AG09309 (cell line): ENCODE results near the gene MBNL3.
"Not testable (repeated sequence)": the region's sequence is repeated elsewhere in the genome, so short reads cannot be mapped to it uniquely, and the experiment has no call there.

Experiments
- DNase-seq: peaks from one replicate; pipeline ENCODE4 v3.0.0-alpha.2; 2010; ENCODE audit warnings: low read depth
- H3K4me3 ChIP-seq: 2 replicates; pipeline ENCODE4 v1.5.1; 2011; ENCODE audit warnings: mild to moderate bottlenecking, low read depth, low read length, moderate library complexity; ENCODE audit not compliant: control insufficient read depth
- TF ChIP-seq, protein P1 (sequence below): IDR thresholded peaks from 2 replicates; pipeline ENCODE4 v1.5.1; 2011; ENCODE audit warnings: mild to moderate bottlenecking, low read depth, low read length, inconsistent platforms; ENCODE audit not compliant: insufficient read depth, control insufficient read depth; ENCODE audit errors: missing control alignments

Gene MBNL3

DNA sequence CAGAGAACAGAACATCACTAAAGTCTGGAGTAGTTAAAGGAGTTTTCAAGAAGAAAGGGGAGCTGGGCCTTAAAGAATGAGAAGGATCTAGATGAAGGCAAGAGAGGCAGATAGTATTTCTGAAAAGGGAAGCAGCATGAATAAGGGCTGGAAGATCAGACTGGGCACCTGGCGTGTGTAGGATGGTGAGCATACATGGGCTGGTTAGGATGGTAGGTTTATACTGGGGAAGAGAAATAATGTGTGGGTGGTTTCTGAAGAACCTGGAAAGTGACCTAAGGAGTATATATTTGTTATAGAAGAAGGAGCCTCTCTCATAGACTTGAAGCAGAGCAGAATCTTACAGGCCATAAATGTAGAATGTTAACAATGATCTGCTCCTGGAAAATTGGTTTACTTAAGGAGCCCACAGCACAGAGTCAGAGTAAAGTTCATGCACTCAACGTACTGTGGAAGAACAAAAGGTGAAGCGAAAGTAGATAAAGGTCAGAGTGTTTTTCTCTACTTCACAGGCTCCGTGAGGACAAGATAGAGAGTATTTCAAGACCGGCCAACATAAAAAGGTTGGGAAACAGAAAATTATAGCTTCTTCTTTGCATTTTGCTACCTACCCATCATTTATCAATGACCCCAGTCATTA is 35.8 kb downstream of the MBNL3 start:
- H3K4me3 ChIP-seq, result no peak overlapping the region
- DNase-seq, result no peak
- TF ChIP-seq, protein P1, sequence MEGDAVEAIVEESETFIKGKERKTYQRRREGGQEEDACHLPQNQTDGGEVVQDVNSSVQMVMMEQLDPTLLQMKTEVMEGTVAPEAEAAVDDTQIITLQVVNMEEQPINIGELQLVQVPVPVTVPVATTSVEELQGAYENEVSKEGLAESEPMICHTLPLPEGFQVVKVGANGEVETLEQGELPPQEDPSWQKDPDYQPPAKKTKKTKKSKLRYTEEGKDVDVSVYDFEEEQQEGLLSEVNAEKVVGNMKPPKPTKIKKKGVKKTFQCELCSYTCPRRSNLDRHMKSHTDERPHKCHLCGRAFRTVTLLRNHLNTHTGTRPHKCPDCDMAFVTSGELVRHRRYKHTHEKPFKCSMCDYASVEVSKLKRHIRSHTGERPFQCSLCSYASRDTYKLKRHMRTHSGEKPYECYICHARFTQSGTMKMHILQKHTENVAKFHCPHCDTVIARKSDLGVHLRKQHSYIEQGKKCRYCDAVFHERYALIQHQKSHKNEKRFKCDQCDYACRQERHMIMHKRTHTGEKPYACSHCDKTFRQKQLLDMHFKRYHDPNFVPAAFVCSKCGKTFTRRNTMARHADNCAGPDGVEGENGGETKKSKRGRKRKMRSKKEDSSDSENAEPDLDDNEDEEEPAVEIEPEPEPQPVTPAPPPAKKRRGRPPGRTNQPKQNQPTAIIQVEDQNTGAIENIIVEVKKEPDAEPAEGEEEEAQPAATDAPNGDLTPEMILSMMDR, result no peak

DNA sequence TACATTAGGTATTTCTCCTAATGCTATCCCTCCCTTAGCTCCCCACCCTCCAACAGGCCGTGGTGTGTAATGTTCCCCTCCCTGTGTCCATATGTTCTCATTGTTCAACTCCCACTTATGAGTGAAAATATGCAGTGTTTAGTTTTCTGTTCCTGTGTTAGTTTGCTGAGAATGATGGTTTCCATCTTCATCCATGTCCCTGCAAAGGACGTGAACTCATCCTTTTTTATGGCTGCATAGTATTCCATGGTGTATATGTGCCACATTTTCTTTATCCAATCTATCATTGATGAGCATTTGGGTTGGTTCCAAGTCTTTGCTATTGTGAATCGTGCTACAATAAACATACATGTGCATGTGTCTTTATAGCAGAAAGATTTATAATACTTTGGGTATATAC is 42.9 kb downstream of the MBNL3 start:
- not testable (repeated sequence) for DNase-seq, H3K4me3 ChIP-seq

DNA sequence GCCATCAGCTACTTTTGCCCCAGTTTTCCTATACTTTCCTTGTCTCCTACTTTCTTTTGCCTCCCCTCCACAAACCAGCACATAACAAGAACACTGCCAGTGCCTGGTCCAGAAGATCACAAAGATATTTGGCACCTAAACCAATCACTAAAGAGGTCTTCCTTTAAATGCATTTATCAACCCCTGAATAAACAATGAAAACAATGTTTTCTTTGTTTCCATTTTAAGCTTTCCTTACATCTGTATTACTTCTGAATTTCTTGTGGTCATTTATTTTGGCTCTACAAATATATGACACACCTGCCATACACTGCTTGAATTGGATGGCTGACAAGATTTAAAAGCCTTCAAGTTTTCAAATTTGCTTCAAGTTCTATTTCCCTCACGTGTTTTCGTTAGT is 43.9 kb downstream of the MBNL3 start:
- no peak overlapping the region for H3K4me3 ChIP-seq
- DNase-seq, result no peak
- TF ChIP-seq, protein P1, result no peak

DNA sequence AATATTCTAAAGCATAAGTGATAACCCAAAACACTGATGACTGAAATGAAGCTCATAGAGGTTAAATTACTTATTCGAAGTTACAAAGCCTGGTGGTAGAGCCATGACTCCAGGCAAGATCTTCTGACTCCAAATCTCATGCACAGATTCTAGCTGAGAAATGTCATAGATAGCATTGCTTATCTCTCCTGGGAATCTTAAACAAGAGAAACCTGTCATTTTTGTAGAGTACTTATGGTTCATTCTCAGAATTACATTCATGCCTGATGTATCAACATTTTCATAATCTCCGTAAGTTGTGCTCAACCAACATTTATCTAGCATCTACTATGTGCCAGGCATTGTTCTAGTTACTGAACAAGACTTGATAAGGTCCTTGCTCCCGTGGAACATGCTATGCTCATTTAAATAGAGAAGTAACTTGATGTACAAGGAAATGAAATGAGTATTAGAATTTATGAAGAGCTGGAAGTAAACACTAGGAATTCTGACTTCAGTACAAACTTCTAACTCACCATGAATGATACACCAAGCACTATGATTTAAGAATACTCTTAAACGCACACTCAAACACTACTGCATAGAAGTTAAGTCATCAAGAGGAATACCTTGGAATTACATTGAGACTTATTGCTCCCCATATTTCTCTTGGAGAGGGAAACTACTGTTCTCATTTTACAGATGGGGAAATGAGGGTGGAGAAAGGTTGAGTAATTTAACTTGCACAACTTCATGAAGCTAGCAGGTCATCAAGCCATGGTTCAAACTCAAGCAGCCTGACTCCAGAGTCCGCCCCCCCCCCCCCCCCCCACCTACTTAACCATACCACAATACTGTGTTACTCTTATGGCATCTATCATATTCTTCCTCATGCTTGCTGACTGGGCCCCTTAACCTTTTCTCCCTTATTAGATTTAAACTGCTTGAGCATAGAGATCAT is 45.4 kb downstream of the MBNL3 start:
- DNase-seq, result no peak
- TF ChIP-seq, protein P1, result no peak

DNA sequence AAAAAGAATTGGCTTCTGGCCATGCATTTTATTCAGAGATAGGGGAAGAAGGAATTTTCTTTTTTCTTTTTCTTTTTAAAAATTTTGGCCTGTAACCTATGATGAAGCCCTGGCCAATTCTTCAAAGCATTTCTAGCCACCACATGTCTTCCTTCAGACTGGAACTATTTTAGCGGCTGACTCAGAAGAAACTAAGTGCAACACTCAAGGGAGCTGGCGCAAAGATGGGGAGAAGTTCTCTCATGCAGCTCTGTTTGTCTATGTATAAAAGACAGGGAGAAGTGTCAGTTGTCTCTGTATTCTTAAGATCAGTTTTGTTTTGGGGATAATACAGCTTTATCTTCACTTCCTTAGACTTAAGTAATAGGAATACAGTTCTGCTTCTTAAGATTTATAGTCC is 46.1 kb downstream of the MBNL3 start:
- TF ChIP-seq, protein P1, result no peak
- no peak for DNase-seq
- H3K4me3 ChIP-seq, result no peak overlapping the region

More for the DNA sequence above, 45.4 kb downstream of the MBNL3 start:
- H3K4me3 ChIP-seq, result no peak overlapping the region

DNA sequence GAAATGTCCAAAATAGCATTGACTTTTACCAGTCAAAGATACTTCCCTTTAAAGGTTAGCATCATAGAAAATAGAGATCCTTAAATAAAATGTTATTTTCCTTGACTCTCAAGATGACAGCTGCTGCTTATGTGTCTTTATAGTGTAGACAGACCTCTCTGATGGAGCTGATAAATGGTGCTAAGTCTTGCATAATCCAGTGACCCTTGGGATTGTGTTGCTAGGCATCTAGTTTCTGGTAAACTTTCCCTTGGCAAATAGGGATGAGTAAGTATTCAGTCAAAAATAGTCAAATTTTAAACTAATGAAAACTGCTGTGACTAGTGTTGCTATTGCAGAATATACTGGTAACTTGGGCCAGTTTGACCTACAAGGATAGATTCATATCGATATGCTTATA is 53.6 kb downstream of the MBNL3 start:
- TF ChIP-seq, protein P1, result no peak
- no peak overlapping the region for H3K4me3 ChIP-seq
- no peak for DNase-seq

DNA sequence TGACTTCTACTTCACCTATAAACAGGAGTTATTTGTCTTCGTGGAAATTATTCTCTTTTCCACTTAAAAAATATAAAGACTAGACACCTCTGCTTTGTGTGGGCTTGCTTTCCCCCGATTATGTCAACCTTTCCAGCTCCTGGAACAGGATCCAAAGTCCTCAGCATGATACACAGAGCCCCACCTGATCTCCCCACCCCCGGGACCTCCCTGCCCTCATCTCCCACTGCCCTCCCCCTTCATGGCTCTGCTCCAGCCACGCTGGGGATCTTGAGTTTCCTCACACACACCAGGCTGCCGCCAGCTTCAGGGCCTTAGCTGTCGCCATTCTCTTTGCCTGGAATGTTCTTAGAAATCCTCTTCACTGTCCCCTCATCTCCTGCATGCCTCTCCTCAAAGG is 55.3 kb downstream of the MBNL3 start:
- TF ChIP-seq, protein P1, result no peak
- DNase-seq, result no peak
- no peak overlapping the region for H3K4me3 ChIP-seq
